HG02870 (cell line): Measurements from ENCODE around the gene PPP1R15B.

Experiments
- ATAC-seq: cut with Tn5 transposase; IDR thresholded peaks from one replicate; pipeline ENCODE4 v1.9.1; 2021; ENCODE audit warnings: mild to moderate bottlenecking, moderate library complexity; ENCODE audit not compliant: unreplicated experiment

PPP1R15B gene

DNA sequence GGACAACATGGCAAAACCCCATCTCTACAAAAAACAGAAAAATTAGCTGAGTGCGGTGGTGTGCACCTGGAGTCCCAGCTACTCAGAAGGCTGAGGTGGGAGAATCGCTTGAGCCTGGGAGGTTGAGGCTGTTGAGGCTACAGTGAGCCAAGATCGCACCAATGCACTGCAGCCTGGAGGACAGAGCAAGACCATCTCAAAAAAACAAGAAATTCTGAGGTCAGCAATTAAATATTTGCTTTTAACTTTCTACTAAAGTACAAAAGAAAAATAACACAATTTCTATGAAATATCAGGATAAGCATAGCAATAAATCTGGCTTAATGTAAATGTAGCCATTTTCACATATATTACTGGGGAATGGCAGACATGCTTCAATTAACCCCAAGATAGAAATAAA, 9.9 kb downstream of the PPP1R15B start:
- no peak for ATAC-seq

DNA sequence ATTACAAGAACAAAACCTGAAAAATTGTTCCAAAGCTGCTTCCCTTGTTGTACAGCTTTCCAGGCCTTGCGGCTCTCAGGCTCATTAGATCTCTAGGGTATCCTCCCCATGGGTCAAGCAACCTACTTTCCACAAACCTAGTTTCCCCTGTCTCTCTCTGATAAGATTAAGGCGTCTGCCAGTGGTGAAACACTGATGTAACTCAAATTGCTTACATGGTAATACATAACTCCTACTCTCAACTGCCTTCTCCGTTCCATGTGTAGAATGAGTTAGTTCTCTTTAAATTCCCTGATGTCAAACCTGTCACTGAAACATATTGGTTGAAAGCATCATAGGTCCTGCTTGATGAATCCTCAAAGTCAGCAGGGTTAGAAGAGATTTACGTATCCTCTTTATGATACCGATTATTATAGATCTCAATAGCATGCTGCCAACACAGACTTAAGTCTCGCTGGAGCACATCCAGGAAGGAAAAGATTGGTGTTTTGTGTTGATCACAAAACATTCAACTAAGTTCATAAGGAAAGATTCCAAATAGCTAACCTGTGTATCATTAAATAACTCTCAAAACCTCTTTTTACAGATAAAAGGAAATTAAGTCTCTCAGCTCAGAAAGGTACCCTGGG, 10.6 kb downstream of the PPP1R15B start:
- no peak for ATAC-seq

DNA sequence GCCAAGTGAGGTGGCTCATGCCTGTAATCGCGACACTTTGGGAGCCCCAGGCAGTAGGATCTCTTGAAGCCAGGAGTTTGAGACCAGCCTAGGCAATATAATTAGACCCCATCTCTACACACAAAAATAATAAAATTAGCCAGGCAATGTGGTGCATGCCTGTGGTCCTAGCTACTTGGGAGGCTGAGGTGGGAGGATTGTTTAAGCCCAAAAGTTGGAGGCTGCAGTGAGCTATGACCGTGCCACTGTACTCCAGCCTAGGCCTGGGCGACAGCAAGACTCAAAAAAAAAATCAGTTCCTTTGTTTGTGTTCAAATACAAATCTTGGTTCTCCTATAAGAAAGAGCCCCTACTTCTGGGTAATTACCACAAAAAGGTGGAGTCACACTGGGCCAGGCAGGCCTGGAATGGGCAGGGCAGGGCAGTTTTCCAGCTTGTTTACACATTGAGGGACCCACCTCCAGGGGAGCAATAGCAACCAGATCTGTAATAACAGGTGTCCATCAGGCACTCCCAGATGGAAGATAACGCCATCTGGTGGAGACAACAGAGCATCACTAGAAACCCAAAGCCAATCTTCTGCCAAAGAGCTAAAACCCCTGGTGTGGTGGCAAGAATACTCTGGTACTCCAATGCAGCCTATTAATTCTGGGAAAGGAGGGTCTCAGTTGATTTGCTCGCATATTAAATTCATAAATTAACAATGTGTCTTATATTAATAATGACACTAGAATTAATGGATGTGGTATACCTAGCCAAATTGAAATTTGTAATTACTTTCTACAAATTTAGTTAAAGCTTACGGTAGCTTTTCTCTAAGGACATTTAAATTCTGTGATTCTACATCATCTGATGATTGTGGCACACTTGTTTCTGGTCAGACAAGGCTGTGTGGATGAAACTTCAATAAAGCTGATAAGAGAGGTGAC, 13.2 kb downstream of the PPP1R15B start:
- ATAC-seq: no peak

DNA sequence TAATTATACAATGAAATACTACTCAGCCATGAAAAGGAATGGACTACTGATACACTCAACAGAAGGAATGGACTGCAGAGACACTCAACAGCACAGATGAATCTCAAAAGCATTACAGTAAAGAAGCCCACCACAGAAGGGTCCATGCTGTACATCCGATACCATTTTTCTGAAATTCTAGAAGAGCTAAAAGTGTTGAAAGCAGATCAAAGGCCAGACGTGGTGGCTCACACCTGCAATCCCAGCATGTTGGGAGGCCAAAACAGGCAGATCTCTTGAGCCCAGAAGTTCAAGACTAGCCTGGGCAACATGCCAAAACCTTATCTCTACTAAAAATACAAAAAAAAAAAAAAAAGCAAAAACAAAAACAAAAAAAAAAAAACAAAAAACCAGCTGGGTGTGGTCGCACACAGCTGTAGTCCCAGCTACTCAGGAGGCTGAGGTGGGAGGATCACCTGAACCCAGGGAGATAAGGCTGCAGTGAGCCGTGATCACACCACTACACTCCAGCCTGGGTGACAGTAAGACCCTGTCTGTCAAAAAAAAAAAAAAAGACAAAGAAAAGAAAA, 15.5 kb downstream of the PPP1R15B start:
- ATAC-seq: no peak

DNA sequence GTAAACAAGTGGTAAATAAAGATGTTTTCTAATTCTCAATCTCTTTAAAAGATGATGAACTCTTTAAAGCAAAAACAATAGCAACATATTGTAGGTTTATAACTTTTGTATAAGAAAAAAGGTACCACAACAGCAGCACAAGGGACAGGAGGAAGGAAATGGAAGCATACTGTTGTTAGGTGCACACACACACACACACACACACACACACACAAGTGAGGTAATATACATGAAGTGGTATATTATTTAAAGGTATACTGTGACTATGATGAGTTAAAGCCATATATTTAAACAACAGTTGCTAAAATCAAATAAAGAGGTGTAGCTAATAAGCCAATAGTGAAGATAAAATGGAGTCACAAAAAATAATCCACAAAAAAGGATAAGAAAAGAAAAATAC, 20.0 kb downstream of the PPP1R15B start:
- ATAC-seq: no peak

DNA sequence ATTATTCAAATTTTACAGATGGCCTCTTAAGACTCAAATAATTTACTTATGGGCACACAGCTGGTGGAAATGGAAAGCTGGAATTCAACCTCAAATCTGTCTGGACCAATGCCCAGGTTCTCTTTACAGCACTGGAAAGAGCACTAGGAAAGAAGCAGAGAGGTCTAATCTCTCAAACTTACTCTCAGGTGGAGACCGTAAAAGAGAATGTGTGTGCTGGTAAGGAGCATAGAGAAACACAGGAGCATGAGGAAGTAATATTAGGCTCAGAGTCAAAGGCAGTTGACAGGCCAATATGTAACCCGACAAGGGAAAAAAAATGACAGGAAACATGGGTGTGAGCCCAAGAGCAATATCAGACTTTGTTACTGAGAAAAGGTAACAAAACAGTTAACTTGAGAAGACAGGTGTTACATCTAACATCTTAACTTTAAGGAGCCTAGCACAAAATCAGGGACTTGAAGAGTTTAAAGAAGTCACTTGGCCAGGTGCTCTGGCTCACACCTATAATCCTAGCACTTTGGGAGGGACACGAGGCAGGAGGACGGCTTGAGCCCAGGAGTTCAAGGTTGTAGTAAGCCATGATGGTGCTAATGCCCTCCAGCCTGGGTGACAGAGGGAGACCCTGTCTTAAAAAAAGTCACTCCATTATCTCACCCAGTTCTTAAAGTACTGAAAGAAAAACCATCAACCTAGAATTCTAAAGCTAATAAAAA, 20.7 kb downstream of the PPP1R15B start:
- ATAC-seq: no peak

DNA sequence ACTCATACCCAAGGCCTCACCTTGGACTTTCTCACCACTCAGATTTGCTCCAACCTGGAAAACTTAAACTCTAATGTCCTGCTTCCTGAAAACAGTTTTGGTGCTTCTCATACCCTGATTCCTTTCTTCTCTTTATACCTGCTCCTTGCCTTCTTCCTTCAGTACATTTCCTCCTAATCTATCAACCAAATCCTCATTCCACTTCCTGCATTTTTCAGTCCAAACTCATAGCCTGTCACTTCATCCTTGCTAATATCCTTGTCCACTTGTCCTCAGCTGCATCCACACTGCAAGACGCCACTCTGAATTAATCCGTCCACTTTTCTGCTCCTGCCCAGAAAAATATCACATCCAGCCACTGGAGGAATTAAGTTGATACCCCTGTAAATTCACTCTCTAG, 25.9 kb downstream of the PPP1R15B start:
- no peak for ATAC-seq

DNA sequence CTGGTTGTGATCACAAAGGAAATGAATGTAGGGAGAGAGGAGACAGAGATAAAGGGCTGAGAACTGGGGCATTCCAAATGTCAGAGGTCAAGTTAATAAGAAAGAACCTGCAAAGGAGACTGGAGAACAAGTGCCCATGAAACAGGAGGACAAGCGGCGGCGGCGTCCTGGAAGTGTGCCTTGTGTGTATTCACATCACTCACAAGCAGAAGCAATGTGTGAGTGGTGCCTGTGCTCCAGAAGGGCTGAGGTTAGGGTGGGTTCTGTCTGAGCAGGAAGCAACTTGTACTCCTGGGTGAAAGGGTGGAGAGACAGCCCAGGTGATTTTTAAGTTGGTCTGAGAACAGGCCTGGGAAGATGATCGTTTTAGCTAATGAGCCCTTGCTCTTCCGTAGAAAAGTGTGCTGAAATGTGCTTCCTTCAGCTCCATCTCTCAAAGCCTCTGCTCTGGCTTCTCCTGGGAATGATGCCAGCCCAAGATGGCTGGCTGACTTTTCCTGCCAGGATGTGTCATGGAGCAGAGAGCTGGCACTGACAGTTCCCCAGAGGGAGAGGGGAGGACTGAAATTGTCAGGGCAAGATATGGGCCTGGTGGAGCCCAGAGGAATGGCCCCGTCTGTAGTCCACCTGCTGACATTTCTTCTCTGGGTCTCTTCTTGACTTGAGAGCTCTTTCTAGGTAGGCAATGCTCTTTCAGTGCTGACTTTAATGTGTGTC, 26.8 kb downstream of the PPP1R15B start:
- ATAC-seq: no peak

DNA sequence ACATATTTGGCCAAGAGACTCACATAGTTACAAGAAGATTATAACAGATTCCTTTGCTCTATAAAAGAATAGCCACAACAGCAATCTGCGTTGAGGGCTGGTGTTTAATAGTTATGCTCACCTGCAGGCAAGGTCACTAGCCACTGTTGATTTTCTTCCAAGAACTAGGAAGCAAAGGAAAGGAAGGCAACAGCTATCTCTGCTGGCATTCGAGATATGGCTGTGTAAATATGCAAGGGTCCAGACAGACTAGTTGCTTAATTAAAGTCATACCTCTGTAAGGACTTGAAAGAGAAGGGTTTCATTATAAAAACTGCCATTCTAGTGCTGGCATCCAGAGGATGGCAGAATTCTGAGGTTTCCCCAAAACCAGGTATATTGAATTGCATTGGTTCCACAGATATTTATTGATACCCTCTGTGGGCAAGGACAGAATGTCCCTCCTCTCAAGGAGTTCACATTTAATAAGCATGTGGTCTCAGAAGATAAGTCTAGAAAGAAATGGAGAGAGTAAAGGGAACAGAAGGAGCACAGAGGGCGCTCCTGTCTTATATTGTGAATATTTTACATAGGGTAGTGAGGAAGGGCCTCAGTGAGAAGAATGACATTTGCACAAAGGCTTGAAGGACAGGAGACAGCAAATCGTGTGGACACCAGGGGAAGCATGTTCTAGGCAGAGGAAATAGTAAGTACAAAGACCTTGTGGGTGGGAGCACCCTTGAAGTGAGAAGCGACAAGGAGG, 28.3 kb downstream of the PPP1R15B start:
- no peak for ATAC-seq

DNA sequence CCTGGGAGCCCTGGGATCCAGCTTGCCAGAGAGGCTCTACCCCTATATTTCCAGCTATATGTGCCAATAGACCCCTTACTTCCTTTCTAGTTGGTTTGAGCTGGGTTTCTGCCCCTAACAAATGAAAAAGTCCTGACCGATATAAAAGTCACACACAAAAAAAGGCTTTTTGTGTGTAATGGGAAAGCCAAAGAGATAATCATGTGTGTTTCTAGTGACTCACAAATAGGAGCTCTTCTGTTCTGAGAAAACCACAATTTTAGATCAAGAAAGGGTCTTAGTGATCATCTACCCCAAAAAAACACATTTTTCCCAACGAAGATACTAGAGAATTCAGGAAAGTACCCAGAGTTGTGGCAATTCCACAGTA, 28.9 kb downstream of the PPP1R15B start:
- ATAC-seq: no peak

DNA sequence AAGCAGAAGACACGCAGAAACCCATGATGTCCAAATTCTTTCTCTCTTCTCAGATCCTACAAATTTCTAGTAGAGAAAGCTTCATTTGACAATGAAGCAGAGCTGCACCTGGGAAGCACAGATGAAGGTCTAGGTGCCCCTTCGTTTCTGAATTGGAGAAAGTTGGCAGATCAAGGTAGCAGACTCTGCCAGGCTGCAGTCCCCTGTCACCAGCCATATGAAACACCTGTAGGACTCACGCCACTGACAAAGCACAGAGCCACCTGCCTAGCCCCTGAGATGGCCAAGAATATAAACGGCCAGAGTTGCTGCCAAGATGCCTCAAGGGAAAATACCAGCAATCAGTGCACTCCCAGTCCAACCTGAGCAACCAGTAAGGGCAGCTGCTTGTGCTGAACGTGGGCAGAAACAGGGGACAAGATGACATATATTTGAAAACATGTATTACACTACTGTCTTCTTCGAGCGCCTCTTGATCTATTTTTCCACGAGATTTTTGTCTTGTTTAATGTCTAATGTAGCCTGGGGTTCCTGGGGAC, 31.3 kb downstream of the PPP1R15B start:
- no peak for ATAC-seq

DNA sequence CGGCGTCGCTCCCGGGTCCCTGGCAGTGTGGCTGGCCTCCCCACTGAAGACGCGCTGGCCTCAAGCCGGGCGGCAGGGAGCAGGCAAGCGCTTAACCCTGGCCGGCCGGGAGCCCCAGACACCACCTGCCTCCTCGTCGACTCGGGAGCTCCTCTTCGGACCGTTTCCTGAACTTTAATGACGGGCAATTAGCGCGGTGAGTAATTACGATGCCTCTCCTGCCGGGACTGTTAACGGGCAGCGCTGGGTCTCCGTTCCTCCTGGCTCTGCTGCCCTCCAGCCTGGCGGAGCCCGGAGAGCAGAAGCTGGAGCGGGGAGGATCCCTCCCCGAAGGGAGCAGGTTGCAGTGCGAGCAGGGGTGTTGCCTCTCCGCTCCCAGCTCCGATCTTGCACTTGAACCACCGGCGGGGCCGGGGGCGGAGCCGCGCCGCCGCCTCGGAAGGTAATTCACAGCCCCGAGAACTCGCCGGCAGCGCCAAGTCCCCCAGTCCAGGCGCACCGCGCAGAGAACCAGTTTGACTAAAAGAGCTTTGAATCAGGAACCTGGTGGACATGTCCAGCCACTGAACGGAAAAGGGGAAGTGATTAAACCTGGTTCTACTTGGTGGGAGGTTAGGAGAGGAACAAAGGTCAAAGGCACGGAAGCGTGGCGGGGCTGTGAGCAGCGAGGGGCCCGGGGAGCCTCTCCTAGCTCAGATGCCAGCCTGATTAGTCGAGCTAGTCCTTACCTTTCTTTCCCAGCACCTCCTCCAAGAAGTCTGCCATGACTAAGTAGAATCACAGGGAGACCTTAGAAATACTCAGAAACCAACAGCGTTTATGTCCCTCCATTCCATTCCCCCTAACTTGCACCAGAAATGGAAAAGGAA, 33.6 kb downstream of the PPP1R15B start:
- no peak for ATAC-seq

DNA sequence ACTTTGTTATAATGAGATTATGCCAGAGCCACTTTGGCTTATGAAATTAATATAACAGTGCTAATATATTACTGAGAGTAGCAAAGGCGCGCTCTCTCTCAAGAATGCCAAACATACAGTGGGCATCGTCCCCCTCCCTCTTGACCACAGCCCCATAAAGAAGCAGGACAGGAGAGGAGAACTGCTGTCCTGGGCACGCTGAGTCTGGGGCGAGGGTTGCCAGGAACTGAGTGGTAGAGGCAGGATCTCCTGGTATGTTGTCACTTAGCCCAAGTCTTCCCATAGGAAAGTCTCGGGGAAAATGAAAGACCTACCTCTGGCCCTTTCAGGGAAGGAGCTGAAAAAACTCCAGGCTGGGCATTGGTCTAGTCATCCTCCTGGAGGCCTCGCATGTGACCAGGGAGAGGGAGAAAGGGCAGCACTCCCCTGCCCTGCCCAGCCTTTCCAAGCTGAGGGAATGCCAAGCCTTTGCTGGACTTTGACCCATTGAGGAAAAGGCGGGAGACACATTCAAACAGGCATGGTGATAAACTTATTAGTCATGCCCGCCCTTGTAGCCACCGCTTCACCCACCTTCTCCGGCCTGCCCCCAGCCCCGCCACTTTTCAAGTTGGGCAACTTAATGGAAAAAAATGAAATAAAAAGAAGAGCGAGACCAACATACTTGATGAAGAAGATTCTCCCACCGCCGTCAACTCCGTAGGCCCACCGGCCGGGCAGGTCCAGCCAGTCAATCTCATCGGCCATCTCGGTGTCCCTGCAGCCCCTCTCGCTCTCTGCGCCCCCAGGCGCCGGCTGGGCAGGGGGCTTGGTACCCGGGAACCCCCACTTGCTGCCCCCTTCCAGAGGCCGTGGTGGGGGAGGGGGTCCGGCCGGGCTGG, 34.5 kb downstream of the PPP1R15B start:
- no peak for ATAC-seq

DNA sequence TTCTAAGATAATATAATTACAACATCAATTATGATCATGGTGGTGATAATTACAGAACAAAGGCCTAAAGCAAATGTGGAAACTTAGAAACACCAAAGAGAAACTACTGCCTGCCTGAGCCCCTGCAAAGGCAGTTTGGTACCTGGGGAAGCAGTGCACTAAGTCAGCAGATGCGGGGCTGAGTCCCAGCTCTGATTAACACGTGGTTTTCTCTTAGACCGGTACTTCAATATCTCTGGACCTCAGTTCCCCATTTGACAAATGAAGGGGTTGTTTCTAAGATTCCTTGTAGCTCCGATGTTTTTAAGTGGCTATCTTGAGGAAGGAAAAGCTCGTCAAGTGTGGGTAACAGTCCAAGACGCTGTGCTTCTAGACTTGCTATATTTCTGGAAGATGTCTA, 35.2 kb downstream of the PPP1R15B start:
- no peak for ATAC-seq

DNA sequence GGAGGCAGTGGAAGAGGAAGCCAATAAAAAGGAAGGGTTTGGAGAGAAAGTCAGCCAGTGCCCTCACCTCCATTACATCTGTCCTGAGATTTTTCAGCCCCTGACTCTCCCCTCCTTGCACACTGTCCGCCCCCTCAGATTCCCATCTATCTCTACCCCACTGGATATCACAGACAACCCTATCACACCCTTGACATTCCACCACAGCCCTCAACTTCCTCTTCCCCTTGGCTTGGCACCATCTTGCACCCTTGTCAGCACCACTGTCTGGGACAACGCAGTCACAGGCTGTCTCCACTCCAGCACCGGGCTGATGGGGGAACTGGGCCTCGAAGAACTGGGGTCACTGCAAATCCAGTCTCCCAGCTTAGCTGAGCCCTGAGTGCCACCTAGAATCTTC, 37.7 kb downstream of the PPP1R15B start:
- ATAC-seq: no peak

DNA sequence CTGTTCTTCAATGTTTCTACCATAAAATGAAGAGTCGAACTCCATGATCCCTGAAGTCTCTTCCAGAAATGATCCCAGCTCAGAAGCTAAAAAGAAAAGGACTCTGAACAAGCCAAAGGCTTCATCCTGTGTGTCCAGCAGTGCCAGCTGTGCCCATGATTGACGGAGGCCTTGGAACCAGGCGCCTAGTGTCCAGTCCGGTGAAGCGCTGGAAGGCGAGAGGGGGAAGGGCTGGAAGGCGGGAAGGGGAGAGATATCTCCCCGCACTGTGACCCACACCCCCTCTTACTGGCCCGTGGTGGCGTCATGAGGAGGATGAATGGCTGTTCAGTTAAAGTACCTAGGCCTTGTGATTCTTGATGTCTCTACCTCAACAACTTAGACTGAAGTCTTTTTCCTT, 41.4 kb downstream of the PPP1R15B start:
- ATAC-seq: no peak

DNA sequence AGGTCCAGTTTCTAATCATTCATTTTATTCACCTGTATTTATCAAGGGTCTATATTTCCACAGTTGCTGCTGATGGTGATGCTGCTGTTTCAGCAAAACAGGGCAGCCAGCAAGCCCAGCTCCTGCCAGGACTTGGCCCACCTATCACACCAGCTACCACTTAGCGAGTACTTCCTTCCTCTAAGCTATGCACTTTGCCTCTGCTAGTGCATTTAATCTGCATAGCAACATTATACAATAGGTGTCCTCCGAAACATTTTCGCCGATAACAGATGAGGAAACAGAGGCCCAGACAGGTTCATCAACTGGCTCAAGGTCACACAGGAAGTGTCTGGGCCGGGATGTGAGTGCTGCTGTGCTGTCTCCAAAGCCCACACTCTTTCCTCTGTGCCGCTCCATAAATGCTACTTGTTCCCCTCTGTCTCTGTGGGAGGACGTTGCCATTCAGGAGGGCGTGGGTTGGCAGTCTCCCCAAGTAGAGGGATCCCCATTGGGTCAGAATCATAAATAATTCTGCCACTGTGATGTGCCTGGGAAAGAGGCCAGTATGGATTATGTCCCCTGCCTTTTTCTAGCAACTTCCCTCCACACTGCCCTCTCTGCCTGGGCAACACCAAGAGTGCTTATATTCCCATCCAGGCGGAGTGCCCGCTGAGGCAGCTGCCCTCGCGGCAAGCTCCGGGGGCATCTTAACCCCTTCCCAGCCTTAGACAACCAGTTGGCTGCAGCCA, 42.5 kb downstream of the PPP1R15B start:
- ATAC-seq: no peak
